Measurements from ENCODE around the gene SORD. TPM values are rescaled to one million over a fixed set of nuclear protein-coding genes. Genes with fewer than 3 reads are reported as not detected.
"Not testable (repeated sequence)": the region's sequence is repeated elsewhere in the genome, so short reads cannot be mapped to it uniquely, and the experiment has no call there.

Gene SORD
- total RNA-seq, 2 donors from 2014 or later = 197 to 593 TPM

DNA sequence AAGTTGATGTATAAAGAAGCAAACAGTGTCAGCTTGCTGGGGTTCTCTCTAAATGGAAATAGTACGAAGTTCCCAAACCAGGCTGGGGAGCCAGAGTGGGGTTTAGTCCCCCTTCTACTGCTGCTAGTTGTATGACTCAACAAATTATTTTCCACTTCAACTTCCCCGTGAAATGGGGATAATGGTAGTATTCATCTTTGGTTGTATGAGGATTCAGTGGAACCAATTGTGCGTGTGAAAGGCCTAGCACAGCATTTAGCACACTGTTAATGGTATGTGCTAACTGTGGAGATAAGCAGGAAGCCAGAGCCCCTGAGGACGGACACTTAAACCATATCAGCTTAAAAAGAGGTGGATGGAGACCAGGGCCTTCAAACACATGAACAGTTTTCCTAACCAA is 4.2 kb downstream of the SORD start:
- no peaks in the 10 kb centered on the region for H3K27me3 ChIP-seq (replicated peaks; ENCODE audit: insufficient read depth)
- no peak for TF ChIP-seq POLR2A (IDR thresholded peaks at IDR 0.05)
- no peak for TF ChIP-seq POLR2AphosphoS5 (IDR thresholded peaks at IDR 0.05)
- TF ChIP-seq, protein P1, sequence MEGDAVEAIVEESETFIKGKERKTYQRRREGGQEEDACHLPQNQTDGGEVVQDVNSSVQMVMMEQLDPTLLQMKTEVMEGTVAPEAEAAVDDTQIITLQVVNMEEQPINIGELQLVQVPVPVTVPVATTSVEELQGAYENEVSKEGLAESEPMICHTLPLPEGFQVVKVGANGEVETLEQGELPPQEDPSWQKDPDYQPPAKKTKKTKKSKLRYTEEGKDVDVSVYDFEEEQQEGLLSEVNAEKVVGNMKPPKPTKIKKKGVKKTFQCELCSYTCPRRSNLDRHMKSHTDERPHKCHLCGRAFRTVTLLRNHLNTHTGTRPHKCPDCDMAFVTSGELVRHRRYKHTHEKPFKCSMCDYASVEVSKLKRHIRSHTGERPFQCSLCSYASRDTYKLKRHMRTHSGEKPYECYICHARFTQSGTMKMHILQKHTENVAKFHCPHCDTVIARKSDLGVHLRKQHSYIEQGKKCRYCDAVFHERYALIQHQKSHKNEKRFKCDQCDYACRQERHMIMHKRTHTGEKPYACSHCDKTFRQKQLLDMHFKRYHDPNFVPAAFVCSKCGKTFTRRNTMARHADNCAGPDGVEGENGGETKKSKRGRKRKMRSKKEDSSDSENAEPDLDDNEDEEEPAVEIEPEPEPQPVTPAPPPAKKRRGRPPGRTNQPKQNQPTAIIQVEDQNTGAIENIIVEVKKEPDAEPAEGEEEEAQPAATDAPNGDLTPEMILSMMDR (IDR thresholded peaks at IDR 0.05) = no peak
- peak overlapping the region in 1 of 2 donors; percentile 79 for H3K27ac ChIP-seq
- H3K9me3 ChIP-seq = no peaks in the 10 kb centered on the region
- no peak overlapping the region for H3K4me3 ChIP-seq
- intact Hi-C loops (cut with DNase I) = no loop called here
- WGBS = 91% methylated on average over 4 of the region's 4 CpGs
- no peaks in the 10 kb centered on the region for H3K4me1 ChIP-seq (replicated peaks)
- H3K36me3 ChIP-seq = no peaks in the 10 kb centered on the region
- no peak for DNase-seq (ENCODE audit: low spot score)

DNA sequence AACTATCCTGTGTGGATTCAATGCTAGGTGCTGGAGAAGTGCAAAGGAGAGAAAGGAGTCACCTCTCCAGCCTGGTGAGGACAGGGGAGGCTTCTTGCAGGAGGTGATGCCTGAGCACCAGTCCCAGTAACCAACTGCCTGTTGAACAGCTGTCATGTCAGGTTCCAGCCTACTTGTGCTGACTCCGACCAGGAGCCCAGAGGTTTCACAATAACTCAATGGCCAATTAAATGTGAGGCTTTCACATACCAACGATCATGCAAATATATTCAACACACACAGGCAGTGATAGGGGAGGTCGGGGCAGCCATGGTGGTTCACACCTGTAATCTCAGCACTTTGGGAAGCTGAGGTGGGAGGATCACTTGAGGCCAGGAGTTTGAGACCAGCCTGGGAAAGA is 7.7 kb downstream of the SORD start:
- H3K27me3 ChIP-seq (replicated peaks; ENCODE audit: insufficient read depth) = no peaks in the 10 kb centered on the region
- intact Hi-C loops (cut with DNase I) = no loop called here
- WGBS = 91% methylated on average over 3 of the region's 3 CpGs
- no peaks in the 10 kb centered on the region for H3K4me1 ChIP-seq (replicated peaks)
- H3K4me3 ChIP-seq = no peak overlapping the region
- H3K27ac ChIP-seq = peak overlapping the region in 1 of 2 donors; percentile 51
- TF ChIP-seq POLR2A (IDR thresholded peaks at IDR 0.05) = no peak
- TF ChIP-seq POLR2AphosphoS5 (IDR thresholded peaks at IDR 0.05) = no peak
- TF ChIP-seq, protein P1 (IDR thresholded peaks at IDR 0.05) = no peak
- no peaks in the 10 kb centered on the region for H3K36me3 ChIP-seq
- DNase-seq (ENCODE audit: low spot score) = no peak
- H3K9me3 ChIP-seq = no peaks in the 10 kb centered on the region

DNA sequence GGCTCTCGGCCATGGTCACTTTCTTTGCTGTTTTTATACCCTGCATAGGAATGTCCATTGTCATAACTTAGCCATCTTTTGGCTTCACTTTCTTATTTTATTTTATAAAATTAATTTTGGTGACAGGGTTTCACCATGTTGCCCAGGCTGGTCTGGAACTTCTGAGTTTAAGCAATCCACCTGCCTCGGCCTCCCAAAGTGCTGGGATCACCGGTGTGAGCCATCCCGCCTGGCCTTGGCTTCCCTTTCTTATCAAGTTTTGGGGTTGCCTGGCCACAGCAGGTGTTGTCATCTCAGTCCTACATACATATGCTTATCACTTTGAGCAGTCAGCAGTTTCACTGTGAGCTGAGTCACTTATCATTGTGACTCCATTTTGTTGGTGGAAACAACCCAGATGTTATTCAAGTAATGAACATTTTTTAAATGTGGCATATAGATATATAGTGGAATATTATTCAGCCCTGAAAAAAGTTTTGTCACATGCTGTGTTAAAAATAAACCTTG is 8.6 kb downstream of the SORD start:
- H3K27ac ChIP-seq = peak overlapping the region in 1 of 2 donors; percentile 51

DNA sequence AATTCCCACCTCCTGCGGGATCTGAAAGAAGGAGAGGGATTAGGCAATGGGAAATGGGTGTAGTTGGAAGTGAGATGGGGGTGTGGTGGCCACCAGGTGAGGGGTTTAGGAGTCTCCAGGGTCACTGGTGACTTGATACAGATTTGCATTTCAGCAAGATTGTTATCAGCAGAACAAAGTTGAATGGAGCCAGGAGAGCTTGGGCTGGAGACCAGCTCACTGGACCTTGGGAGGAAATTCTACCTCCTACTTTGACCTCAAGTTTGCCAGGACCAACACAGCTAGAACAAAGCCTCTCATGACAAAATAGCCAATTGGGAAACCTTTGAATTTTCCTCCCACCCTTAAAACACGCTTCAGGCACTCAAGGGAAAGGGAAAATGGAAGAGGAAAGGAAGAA is 9.5 kb downstream of the SORD start:
- H3K27me3 ChIP-seq (replicated peaks; ENCODE audit: insufficient read depth); intact Hi-C loops (cut with DNase I): not testable (repeated sequence)
- WGBS = 100% methylated on average over 1 of the region's 2 CpGs

More for the DNA sequence above, 8.6 kb downstream of the SORD start:
- DNase-seq (ENCODE audit: low spot score); H3K4me3 ChIP-seq; H3K27me3 ChIP-seq (replicated peaks; ENCODE audit: insufficient read depth); H3K36me3 ChIP-seq; H3K4me1 ChIP-seq (replicated peaks); intact Hi-C loops (cut with DNase I); H3K9me3 ChIP-seq: not testable (repeated sequence)
- WGBS = 100% methylated on average over 4 of the region's 4 CpGs

DNA sequence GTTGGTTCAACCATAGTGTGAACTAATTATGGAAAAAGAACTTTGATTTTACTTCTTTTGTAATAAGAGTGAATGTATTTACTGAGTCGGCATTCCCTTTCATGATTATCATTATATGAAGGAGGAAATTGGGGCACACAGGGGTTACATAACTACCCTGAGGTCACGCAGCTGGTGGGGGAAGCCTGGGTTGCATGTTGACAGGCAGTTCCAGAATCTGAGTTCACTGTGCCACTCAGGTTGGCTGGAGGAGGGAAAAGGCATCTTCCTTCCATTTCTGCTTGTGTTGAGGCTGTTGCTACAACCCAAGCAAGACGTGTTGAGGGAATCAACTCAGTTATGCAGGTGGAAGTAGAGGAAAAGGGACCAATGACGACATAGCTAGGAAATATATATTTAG is 11.1 kb downstream of the SORD start:
- DNase-seq (ENCODE audit: low spot score); H3K4me1 ChIP-seq (replicated peaks); H3K4me3 ChIP-seq; H3K9me3 ChIP-seq; intact Hi-C loops (cut with DNase I); H3K27me3 ChIP-seq (replicated peaks; ENCODE audit: insufficient read depth); H3K36me3 ChIP-seq: not testable (repeated sequence)
- peak overlapping the region; percentile 27 to 84 for H3K27ac ChIP-seq
- WGBS = 93% methylated on average over 4 of the region's 4 CpGs

More for the DNA sequence above, 9.5 kb downstream of the SORD start:
- H3K4me3 ChIP-seq; DNase-seq (ENCODE audit: low spot score); H3K4me1 ChIP-seq (replicated peaks); H3K9me3 ChIP-seq; H3K36me3 ChIP-seq: not testable (repeated sequence)
- H3K27ac ChIP-seq = peak overlapping the region in 1 of 2 donors; percentile 27

DNA sequence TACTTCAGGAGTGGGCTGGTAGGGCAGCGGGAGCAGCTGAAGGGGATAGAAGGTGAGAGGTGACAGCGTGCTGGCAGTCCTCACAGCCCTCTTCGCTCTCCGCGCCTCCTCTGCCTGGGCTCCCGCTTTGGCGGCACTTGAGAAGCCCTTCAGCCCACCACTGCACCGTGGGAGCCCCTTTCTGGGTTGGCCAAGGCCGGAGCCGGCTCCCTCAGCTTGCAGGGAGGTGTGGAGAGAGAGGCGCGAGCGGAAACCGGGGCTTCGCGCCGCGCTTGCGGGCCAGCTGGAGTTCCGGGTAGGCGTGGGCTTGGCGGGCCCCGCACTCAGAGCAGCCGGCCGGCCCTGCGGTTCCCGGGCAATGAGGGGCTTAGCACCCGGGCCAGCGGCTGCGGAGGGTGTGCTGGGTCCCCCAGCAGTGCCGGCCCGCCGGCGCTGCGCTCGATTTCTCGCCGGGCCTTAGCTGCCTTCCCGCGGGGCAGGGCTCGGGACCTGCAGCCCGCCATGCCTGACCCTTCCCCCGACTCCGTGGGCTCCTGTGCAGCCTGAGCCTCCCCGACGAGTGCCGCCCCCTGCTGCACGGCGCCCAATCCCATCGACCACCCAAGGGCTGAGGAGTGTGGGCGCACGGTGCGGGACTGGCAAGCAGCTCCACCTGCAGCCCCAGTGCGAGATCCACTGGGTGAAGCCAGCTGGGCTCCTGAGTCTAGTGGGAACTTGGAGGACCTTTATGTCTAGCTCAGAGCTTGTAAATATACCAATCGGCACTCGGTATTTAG is 11.8 kb downstream of the SORD start:
- H3K4me3 ChIP-seq; H3K36me3 ChIP-seq; H3K4me1 ChIP-seq (replicated peaks); DNase-seq (ENCODE audit: low spot score); H3K9me3 ChIP-seq; intact Hi-C loops (cut with DNase I); H3K27me3 ChIP-seq (replicated peaks; ENCODE audit: insufficient read depth): not testable (repeated sequence)
- H3K27ac ChIP-seq = peak overlapping the region; percentile 27 to 84
- 95% methylated on average over 47 of the region's 56 CpGs for WGBS
